Pancreas (tissue), 10 donors: ENCODE measurements around the gene PIK3C2A. TPM values are rescaled to one million over a fixed set of nuclear protein-coding genes. Genes with fewer than 3 reads are reported as not detected.

Experiments
- ATAC-seq, 4 donors: fragments of 200-7000 bp; cut with Tn5 transposase; one replicate each; pipeline versions ENCODE4 v1.8.0 to v1.9.1; 2020; ENCODE audit warnings: mild to moderate bottlenecking in 4 of 4, moderate library complexity in 4 of 4
- DNase-seq, 6 donors: peaks; one replicate each; pipeline ENCODE4 v3.0.0-alpha.2; 2020
- FAIRE-seq: peaks from 2 replicates; lab custom pipeline; 2012; peaks lifted over from hg19 to GRCh38; lab: Jason Lieb, UNC
- H3K27ac ChIP-seq, 4 donors: fragments of 200-600 bp; sonication (generic); 1 replicate in 3 of 4; 2 replicates in 1 of 4; pipeline versions ENCODE4 v1.5.0 to v1.8.0; 2020
- H3K27me3 ChIP-seq, 4 donors: fragments of 200-600 bp; one replicate each; pipeline ENCODE4 v1.8.0; 2021
- H3K36me3 ChIP-seq, 3 donors: fragments of 200-600 bp; sonication (generic) in 1 of 3; one replicate each; pipeline versions ENCODE4 v1.5.0 to v1.8.0; 2020 to 2021
- H3K4me1 ChIP-seq, 3 donors: fragments of 200-600 bp; one replicate each; pipeline ENCODE4 v1.8.0; 2021
- H3K4me3 ChIP-seq, 4 donors: fragments of 200-600 bp; sonication (generic) in 2 of 4; one replicate each; pipeline versions ENCODE4 v1.5.0 to v1.8.0; 2020 to 2021
- H3K9me3 ChIP-seq, 4 donors: fragments of 200-600 bp; one replicate each; pipeline ENCODE4 v1.8.0; 2021
- CTCF ChIP-seq, 4 donors: fragments of 200-600 bp; sonication (generic) in 3 of 4; IDR thresholded peaks; one replicate each; pipeline versions ENCODE4 v1.5.0 to v1.8.0; 2021; ENCODE audit warnings: antibody characterized with exemption in 4 of 4
- WGBS, 2 donors: extraction: QIAGEN DNeasy Blood & Tissue Kit; methylation state at CpG; one replicate each; pipeline ENCODE4 v1.1.7; 2013; 5-methylcytosine and 5-hydroxymethylcytosine counted together
- intact Hi-C, 3 donors: fragments of 100-400 bp; cut with DNase I; formaldehyde crosslinking; loops; one replicate each; pipeline versions ENCODE4 v1.11.1 to v1.14.2; 2022
- polyA plus RNA-seq, 2 donors: library from polyadenylated mRNA; stranded (reverse); fragments of 200-250 nt; gene quantifications; one replicate each; pipeline ENCODE4 v1.2.3, GENCODE V29; 2013
- total RNA-seq, 6 donors: library from RNA; stranded (reverse); fragmentation: NEBNext Ultra II Directional in 4 of 6; extraction: Animal tissue kit (Norgen Biotek cat#: 25700) in 4 of 6; gene quantifications; one replicate each; pipeline versions ENCODE4 v1.2.1 to v1.2.4, GENCODE V29; 2021 to 2023
- donor health status: healthy with polysubstance abuse.
- donor health status: DM: no; HTN: no; CAD: no; lungs with moderate emphysema.
- donor health status: DM: no; HTN: no; CAD: no.
- donor health status: control.
- donor health status: control.
- donor health status: Bipolar disorder and iron deficiency.
- donor health status: DM: yes; HTN: yes; CAD: no.
- donor health status: DM: no; HTN: no; CAD: no.
- donor health status: DM: no; HTN: no; CAD: no.
- donor health status: DM: yes; HTN: yes; CAD: no.

Gene PIK3C2A
- total and polyA plus RNA-seq, 8 donors: 5.4 to 33.2 (median 22.8) TPM

GRCh38 chr11:17188675-17189074 lies 19.1 kb downstream of the PIK3C2A start:
- H3K36me3 ChIP-seq: no peaks in the 10 kb centered on the region
- TF ChIP-seq CTCF (IDR thresholded peaks at IDR 0.05): no peak
- no peaks in the 10 kb centered on the region for H3K4me1 ChIP-seq
- no peak for ATAC-seq
- WGBS, 2 donors: 89 to 91% methylated on average over 2 of the region's 2 CpGs
- H3K27me3 ChIP-seq: no peaks in the 10 kb centered on the region
- no peak overlapping the region for H3K4me3 ChIP-seq
- DNase-seq: no peak
- intact Hi-C loops: no loop called here
- no peak overlapping the region for H3K27ac ChIP-seq
- FAIRE-seq: no peak
- H3K9me3 ChIP-seq: no peaks in the 10 kb centered on the region

- no peak for TF ChIP-seq CTCF (IDR thresholded peaks at IDR 0.05)
- H3K27me3 ChIP-seq: no peaks in the 10 kb centered on the region
- DNase-seq: no peak
- H3K36me3 ChIP-seq: no peaks in the 10 kb centered on the region
- FAIRE-seq: no peak
- 87 to 93% methylated on average over 3 of the region's 3 CpGs for WGBS, 2 donors
- intact Hi-C loops: no loop called here
- no peak for ATAC-seq
- H3K4me3 ChIP-seq: no peak overlapping the region
- H3K9me3 ChIP-seq: no peaks in the 10 kb centered on the region
- H3K27ac ChIP-seq: no peak overlapping the region
- H3K4me1 ChIP-seq: no peaks in the 10 kb centered on the region
These were observed 20.7 kb downstream of the PIK3C2A start for GRCh38 chr11:17186932-17187692.

DNA sequence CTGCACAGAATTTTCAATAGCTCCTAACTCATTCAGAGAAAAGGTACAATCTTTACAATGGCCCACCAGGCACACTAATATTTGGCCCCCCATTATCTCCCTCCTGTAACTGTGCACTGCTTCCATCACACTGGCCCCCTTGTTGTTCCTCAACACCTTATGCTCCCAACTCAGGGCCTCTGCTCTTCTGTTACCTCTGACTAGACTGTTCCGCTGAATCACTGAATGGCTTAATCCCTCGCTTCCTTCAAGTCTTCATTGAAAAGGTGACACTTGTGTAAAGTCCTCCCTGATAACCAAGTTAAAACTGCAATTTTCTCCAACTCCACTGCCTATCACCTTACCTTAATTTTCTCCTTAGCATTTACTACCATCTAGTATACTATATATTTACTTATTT lies 21.8 kb downstream of the PIK3C2A start:
- Histone ChIP-seq H3K9me3 (no peaks in the 10 kb centered on the region), H3K27ac (no peak overlapping the region), H3K27me3 (no peaks in the 10 kb centered on the region), H3K36me3 (no peaks in the 10 kb centered on the region), H3K4me3 (no peak overlapping the region), H3K4me1 (no peaks in the 10 kb centered on the region)
- WGBS, 2 donors: 99 to 100% methylated on average over 2 of the region's 2 CpGs
- ATAC-seq (no peak), DNase-seq (no peak), FAIRE-seq (no peak)
- intact Hi-C loops: no loop called here
- TF ChIP-seq CTCF (IDR thresholded peaks at IDR 0.05): no peak

DNA sequence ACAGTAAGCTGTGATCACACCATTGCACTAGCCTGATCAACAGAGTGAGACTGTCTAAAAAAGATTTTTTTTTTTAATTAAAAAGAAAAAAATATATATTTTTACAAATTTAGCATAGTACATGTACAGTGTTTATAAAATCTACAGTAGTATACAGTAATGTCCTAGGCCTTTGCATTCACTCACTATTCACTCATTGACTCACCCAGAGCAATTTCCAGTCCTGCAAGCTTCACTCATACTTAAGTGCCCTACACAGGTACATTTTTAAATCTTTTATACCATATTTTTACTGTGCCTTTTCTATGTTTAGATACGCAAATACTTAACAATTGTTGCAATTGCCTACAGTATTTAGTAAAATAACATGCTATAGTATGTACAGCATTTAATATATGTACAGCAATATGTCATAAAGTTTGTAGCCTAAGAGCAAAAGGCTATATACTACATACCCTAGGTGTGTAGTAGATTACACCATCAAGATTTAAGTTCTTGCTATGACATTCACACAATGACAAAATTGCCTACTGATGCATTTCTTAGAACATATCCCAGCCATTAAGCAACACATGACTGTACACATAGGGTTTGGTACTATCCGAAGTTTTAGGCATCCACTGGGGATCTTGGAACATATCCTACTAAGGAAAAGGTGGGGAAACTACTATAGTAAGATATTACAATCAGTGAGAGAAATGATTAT lies 22.8 kb downstream of the PIK3C2A start:
- WGBS, 2 donors: 38 to 63% methylated on average over 2 of the region's 2 CpGs

More for the DNA sequence above, 22.8 kb downstream of the PIK3C2A start:
- H3K27me3 ChIP-seq: no peaks in the 10 kb centered on the region
- H3K27ac ChIP-seq: no peak overlapping the region
- DNase-seq (no peak), ATAC-seq (no peak), FAIRE-seq (no peak)
- H3K36me3 ChIP-seq: no peaks in the 10 kb centered on the region
- no peaks in the 10 kb centered on the region for H3K9me3 ChIP-seq
- intact Hi-C loops: no loop called here
- no peak for TF ChIP-seq CTCF (IDR thresholded peaks at IDR 0.05)
- H3K4me1 ChIP-seq: no peaks in the 10 kb centered on the region
- no peak overlapping the region for H3K4me3 ChIP-seq
